Fibroblast of lung (primary cell): ENCODE measurements around the gene WNK1. TPM values are rescaled to one million over a fixed set of nuclear protein-coding genes. Genes with fewer than 3 reads are reported as not detected.

Source experiments
- DNase-seq, 2 donors: peaks; one replicate each; pipeline versions ENCODE4 v3.0.0 to v3.0.0-alpha.2; 2010; ENCODE audit warnings: low read depth in 2 of 2
- H2AFZ ChIP-seq: 2 replicates; pipeline ENCODE4 v1.5.1; 2012; ENCODE audit warnings: low read length, control low read depth, inconsistent platforms
- H3K27ac ChIP-seq: 2 replicates; pipeline ENCODE4 v1.5.1; 2011; ENCODE audit warnings: low read length, control low read depth; ENCODE audit not compliant: insufficient read depth
- H3K27me3 ChIP-seq: 2 replicates; pipeline ENCODE4 v1.5.1; 2011; ENCODE audit warnings: mild to moderate bottlenecking, low read length; ENCODE audit not compliant: control insufficient read depth, insufficient read depth
- H3K36me3 ChIP-seq: 2 replicates; pipeline ENCODE4 v1.5.1; 2011; ENCODE audit warnings: low read length; ENCODE audit not compliant: control insufficient read depth, insufficient read depth
- H3K4me1 ChIP-seq: 2 replicates; pipeline ENCODE4 v1.5.1; 2011; ENCODE audit warnings: low read length; ENCODE audit not compliant: control insufficient read depth, insufficient read depth; ENCODE audit errors: extremely low read depth
- H3K4me2 ChIP-seq: 2 replicates; pipeline ENCODE4 v1.5.1; 2011; ENCODE audit warnings: low read length, control low read depth; ENCODE audit not compliant: insufficient read depth; ENCODE audit errors: extremely low read depth
- H3K4me3 ChIP-seq, 4 experiments: fragments of 200-600 bp in 1 of 4; sonication (generic) in 1 of 4; replicated peaks in 1 of 4; 2 replicates each; pipeline ENCODE4 v1.5.1; 2011 to 2016; ENCODE audit warnings: low read length in 4 of 4, low read depth in 3 of 4, mild to moderate bottlenecking in 3 of 4, control low read depth in 2 of 4, inconsistent platforms in 1 of 4, mixed read lengths in 1 of 4; ENCODE audit not compliant: insufficient read depth in 1 of 4; ENCODE audit errors: control extremely low read depth in 1 of 4
- H3K79me2 ChIP-seq: 2 replicates; pipeline ENCODE4 v1.5.1; 2012; ENCODE audit warnings: mild to moderate bottlenecking, low read length, inconsistent platforms; ENCODE audit not compliant: control insufficient read depth, insufficient read depth
- H3K9ac ChIP-seq: 2 replicates; pipeline ENCODE4 v1.5.1; 2011; ENCODE audit warnings: mild to moderate bottlenecking, low read length, control low read depth; ENCODE audit not compliant: insufficient read depth
- H3K9me3 ChIP-seq: 2 replicates; pipeline ENCODE4 v1.5.1; 2012; ENCODE audit warnings: low read depth, low read length; ENCODE audit not compliant: control insufficient read depth, insufficient read depth
- H4K20me1 ChIP-seq: 2 replicates; pipeline ENCODE4 v1.5.1; 2011; ENCODE audit warnings: low read length; ENCODE audit not compliant: control insufficient read depth, insufficient read depth; ENCODE audit errors: extremely low read depth
- CTCF ChIP-seq, 2 donors: IDR thresholded peaks in 1 of 2; conservative IDR thresholded peaks in 1 of 2; 1 replicate in 1 of 2; 2 replicates in 1 of 2; pipeline ENCODE4 v1.5.1; 2011 to 2012; ENCODE audit warnings: low read length in 2 of 2, control low read depth in 1 of 2, inconsistent platforms in 1 of 2, low read depth in 1 of 2, mild to moderate bottlenecking in 1 of 2
- EZH2 ChIP-seq: IDR thresholded peaks from 2 replicates; pipeline ENCODE4 v1.5.1; 2012; ENCODE audit warnings: low read length, control low read depth, mild to moderate bottlenecking; ENCODE audit errors: missing control alignments
- polyA plus RNA-seq, 2 donors: library from polyadenylated mRNA; depleted of rRNA in 1 of 2; stranded (reverse) in 1 of 2; unstranded in 1 of 2; fragments of >200 nt; gene quantifications; 2 replicates each; pipeline ENCODE4 v1.2.1, GENCODE V29; 2011 to 2012; ENCODE audit warnings: missing spikeins in 1 of 2
- total RNA-seq: library from RNA; depleted of rRNA; stranded (reverse); fragments of >200 nt; gene quantifications from 2 replicates; pipeline ENCODE4 v1.2.1, GENCODE V29; 2014

Gene WNK1
- total and polyA plus RNA-seq, 2 donors (not counting 1 experiment from before 2014, with no cell fraction given): 38.5 to 130 TPM

GRCh38 chr12:765840-766239 is 13.5 kb downstream of the WNK1 start:
- no peak for DNase-seq
- H3K4me1 ChIP-seq: no peaks in the 10 kb centered on the region
- H3K9ac ChIP-seq: no peak overlapping the region
- no peak overlapping the region for H2AFZ ChIP-seq
- H3K4me3 ChIP-seq: no peak overlapping the region
- TF ChIP-seq CTCF (conservative IDR thresholded peaks at IDR 0.05 in 1 of 2, IDR thresholded peaks at IDR 0.05 in 1 of 2; ENCODE audit: low read depth in 1 of 2, low read length in 2 of 2) (no peak), EZH2 (no peak)
- peaks cover 83% of the 10 kb centered on the region for H3K79me2 ChIP-seq
- H3K9me3 ChIP-seq: no peaks in the 10 kb centered on the region
- H3K27ac ChIP-seq: no peak overlapping the region
- peaks cover 2% of the 10 kb centered on the region for H3K36me3 ChIP-seq
- H3K4me2 ChIP-seq: no peak overlapping the region
- no peaks in the 10 kb centered on the region for H3K27me3 ChIP-seq
- H4K20me1 ChIP-seq: no peaks in the 10 kb centered on the region

GRCh38 chr12:768434-768833 is 16.1 kb downstream of the WNK1 start:
- Histone ChIP-seq H3K4me2 (no peak overlapping the region), H2AFZ (no peak overlapping the region)

DNA sequence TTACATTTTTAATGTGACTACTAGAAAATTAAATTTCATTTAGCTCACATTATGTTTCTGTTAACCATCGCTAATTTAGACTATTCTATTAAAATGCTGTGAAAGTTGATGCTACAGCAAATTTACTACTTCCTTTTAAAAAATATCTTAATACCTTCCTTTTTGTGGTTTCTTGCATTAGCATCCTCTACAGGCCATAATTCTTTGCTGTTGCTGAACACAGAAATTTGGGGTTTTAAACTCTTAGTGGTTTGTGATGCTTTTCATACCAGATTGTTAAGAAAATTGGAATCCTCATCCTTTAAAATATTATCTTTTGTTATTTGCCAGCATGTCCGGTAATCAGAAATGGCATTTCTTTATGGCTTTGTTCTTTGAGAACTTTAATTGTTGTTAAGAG is 18.1 kb downstream of the WNK1 start:
- Histone ChIP-seq H3K4me1 (peaks cover 2% of the 10 kb centered on the region), H4K20me1 (peaks cover 2% of the 10 kb centered on the region)
- TF ChIP-seq CTCF (conservative IDR thresholded peaks at IDR 0.05 in 1 of 2, IDR thresholded peaks at IDR 0.05 in 1 of 2; ENCODE audit: low read depth in 1 of 2, low read length in 2 of 2): no peak
- no peak for TF ChIP-seq EZH2

More at GRCh38 chr12:768434-768833, 16.1 kb downstream of the WNK1 start:
- H4K20me1 ChIP-seq: no peaks in the 10 kb centered on the region
- no peak overlapping the region for H3K27ac ChIP-seq
- DNase-seq: no peak
- no peaks in the 10 kb centered on the region for H3K9me3 ChIP-seq
- H3K4me1 ChIP-seq: no peaks in the 10 kb centered on the region
- H3K27me3 ChIP-seq: no peaks in the 10 kb centered on the region
- no peak for TF ChIP-seq CTCF (conservative IDR thresholded peaks at IDR 0.05 in 1 of 2, IDR thresholded peaks at IDR 0.05 in 1 of 2; ENCODE audit: low read depth in 1 of 2, low read length in 2 of 2)
- TF ChIP-seq EZH2: no peak
- H3K36me3 ChIP-seq: no peaks in the 10 kb centered on the region
- no peak overlapping the region for H3K4me3 ChIP-seq
- no peak overlapping the region for H3K9ac ChIP-seq
- peaks cover 83% of the 10 kb centered on the region for H3K79me2 ChIP-seq

More for the DNA sequence above, 18.1 kb downstream of the WNK1 start:
- no peak overlapping the region for H3K27ac ChIP-seq
- no peaks in the 10 kb centered on the region for H3K36me3 ChIP-seq
- H3K27me3 ChIP-seq: no peaks in the 10 kb centered on the region
- H3K4me2 ChIP-seq: no peak overlapping the region
- H3K4me3 ChIP-seq: no peak overlapping the region
- no peak overlapping the region for H3K9ac ChIP-seq
- H3K9me3 ChIP-seq: no peaks in the 10 kb centered on the region
- peaks cover 80% of the 10 kb centered on the region for H3K79me2 ChIP-seq
- peak in 1 of 2 donors; percentile 38 for DNase-seq
- no peak overlapping the region for H2AFZ ChIP-seq
